Uterus (tissue), 4 donors: Measurements from ENCODE around the gene SLC22A31. TPM values are rescaled to one million over a fixed set of nuclear protein-coding genes. Genes with fewer than 3 reads are reported as not detected.

Experiments used
- DNase-seq, 2 donors: peaks; one replicate each; pipeline ENCODE4 v3.0.0-alpha.2; 2019 to 2020
- H3K27ac ChIP-seq, 2 donors: fragments of 200-600 bp; sonication (generic); 1 replicate in 1 of 2; 2 replicates in 1 of 2; pipeline ENCODE4 v1.5.1; 2016 to 2018
- H3K27me3 ChIP-seq, 2 donors: fragments of 200-600 bp; sonication (generic); one replicate each; pipeline ENCODE4 v1.5.1; 2018 to 2019; ENCODE audit warnings: control low read depth in 1 of 2
- H3K36me3 ChIP-seq, 2 donors: fragments of 200-600 bp; sonication (generic); one replicate each; pipeline ENCODE4 v1.5.1; 2019; ENCODE audit warnings: control low read depth in 1 of 2
- H3K4me1 ChIP-seq, 2 donors: fragments of 200-600 bp; sonication (generic); one replicate each; pipeline ENCODE4 v1.5.1; 2018 to 2019; ENCODE audit warnings: control low read depth in 1 of 2
- H3K4me3 ChIP-seq, 2 donors: fragments of 200-600 bp; sonication (generic); 1 replicate in 1 of 2; 2 replicates in 1 of 2; pipeline ENCODE4 v1.5.1; 2018 to 2019; ENCODE audit warnings: mild to moderate bottlenecking in 1 of 2
- H3K9me3 ChIP-seq, 2 donors: fragments of 200-600 bp; sonication (generic); one replicate each; pipeline ENCODE4 v1.5.1; 2019; ENCODE audit warnings: control low read depth in 1 of 2
- POLR2A ChIP-seq, 2 donors: fragments of 450-650 bp; IDR thresholded peaks; one replicate each; pipeline ENCODE4 v1.6.1; 2016; ENCODE audit warnings: antibody characterized with exemption in 2 of 2, mild to moderate bottlenecking in 1 of 2, moderate library complexity in 1 of 2
- intact Hi-C: fragments of 100-400 bp; cut with DNase I; formaldehyde crosslinking; loops from one replicate; pipeline ENCODE4 v1.15.1; 2023; ENCODE audit warnings: low total_unique reads
- total RNA-seq, 4 donors: library from RNA; depleted of rRNA in 3 of 4; stranded (reverse); fragments of >200 nt in 3 of 4; gene quantifications; one replicate each; pipeline versions ENCODE4 v1.1.0 to v1.2.4, GENCODE V29; 2014 to 2023
- TF ChIP-seq, protein P1 (sequence below), 4 experiments: fragments of 200-600 bp in 2 of 4; fragments of 450-650 bp in 2 of 4; sonication (generic) in 2 of 4; IDR thresholded peaks; one replicate each; pipeline ENCODE4 v1.5.1; 2016 to 2019; ENCODE audit warnings: antibody characterized with exemption in 4 of 4, mild to moderate bottlenecking in 2 of 4, moderate library complexity in 1 of 4
- donor health status: DM: yes; HTN: yes; CAD: no.

SLC22A31 gene
- total RNA-seq, 4 donors from 2014 or later = not detected

DNA sequence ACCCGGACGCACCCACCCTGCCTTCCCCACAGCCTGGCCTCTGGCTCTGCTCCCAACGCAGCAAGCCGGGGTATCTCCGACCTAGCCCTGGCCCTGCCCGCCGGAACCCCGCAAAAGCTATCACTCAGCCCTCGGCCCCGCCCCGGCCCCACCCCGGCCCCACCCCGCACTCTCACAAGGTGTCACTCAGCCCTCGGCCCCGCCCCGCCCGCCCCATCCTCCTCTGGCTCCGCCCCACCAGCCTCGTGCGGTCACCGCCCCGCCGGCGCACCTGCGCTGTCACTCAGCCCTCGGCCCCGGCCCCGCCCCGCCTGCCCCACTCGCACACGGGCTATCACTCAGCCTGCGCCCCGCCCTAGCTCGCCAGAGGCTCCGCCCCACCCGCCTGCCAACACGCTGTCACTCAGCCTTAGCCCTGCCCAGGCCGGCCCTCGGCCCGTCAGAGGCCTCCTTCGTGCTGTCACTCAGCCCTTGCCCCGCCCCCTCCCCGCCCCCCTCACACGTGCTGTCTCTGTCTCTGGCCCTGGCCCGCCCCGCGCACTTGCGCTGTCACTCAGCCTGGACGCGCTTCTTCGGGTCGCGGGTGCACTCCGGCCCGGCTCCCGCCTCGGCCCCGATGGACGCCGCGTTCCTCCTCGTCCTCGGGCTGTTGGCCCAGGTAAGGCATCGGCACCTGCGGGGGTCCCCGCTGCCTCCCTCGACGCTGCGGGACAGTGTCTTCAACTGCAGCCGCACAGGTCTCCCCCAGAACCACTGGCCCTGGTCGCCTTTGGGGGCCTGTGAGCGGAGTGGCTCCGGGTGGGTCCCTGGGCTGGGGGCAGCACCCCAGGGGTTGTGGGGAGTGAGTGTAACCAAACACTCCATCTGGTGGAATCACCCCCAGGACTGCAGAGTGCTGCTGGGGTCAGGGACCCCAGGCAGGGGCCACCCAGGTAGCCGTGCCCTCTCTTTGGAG lies 28.8 kb downstream of the SLC22A31 start, which contains the start of gene CDH15:
Gene CDH15 (plus strand): TSS at position 533 of the 955 bp plus-strand sequence. CDS start 84 bp downstream, at position 617.
- no peaks in the 10 kb centered on the region for H3K9me3 ChIP-seq
- TF ChIP-seq, protein P1, sequence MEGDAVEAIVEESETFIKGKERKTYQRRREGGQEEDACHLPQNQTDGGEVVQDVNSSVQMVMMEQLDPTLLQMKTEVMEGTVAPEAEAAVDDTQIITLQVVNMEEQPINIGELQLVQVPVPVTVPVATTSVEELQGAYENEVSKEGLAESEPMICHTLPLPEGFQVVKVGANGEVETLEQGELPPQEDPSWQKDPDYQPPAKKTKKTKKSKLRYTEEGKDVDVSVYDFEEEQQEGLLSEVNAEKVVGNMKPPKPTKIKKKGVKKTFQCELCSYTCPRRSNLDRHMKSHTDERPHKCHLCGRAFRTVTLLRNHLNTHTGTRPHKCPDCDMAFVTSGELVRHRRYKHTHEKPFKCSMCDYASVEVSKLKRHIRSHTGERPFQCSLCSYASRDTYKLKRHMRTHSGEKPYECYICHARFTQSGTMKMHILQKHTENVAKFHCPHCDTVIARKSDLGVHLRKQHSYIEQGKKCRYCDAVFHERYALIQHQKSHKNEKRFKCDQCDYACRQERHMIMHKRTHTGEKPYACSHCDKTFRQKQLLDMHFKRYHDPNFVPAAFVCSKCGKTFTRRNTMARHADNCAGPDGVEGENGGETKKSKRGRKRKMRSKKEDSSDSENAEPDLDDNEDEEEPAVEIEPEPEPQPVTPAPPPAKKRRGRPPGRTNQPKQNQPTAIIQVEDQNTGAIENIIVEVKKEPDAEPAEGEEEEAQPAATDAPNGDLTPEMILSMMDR (IDR thresholded peaks at IDR 0.05) = no peak
- TF ChIP-seq POLR2A (IDR thresholded peaks at IDR 0.05) = no peak
- H3K27me3 ChIP-seq = peaks cover 19 to 23% of the 10 kb centered on the region in 2 donors
- H3K4me1 ChIP-seq = no peaks in the 10 kb centered on the region
- intact Hi-C loops = no loop called here
- no peak within 1 kb of the TSS for H3K4me3 ChIP-seq
- no peak within 1 kb of the TSS for H3K27ac ChIP-seq
- DNase-seq = peak; percentile 50 to 61
- H3K36me3 ChIP-seq = no peaks in the 10 kb centered on the region

- no peak overlapping the region for H3K27ac ChIP-seq
- H3K4me3 ChIP-seq = no peak overlapping the region
- DNase-seq = no peak
- no peaks in the 10 kb centered on the region for H3K4me1 ChIP-seq
- H3K36me3 ChIP-seq = no peaks in the 10 kb centered on the region
- no peaks in the 10 kb centered on the region for H3K9me3 ChIP-seq
- TF ChIP-seq, protein P1 (IDR thresholded peaks at IDR 0.05) = no peak
- no peak for TF ChIP-seq POLR2A (IDR thresholded peaks at IDR 0.05)
- H3K27me3 ChIP-seq = peaks cover 19 to 23% of the 10 kb centered on the region in 2 donors
- intact Hi-C loops = no loop called here
These were observed 29.8 kb downstream of the SLC22A31 start for GRCh38 chr16:89170346-89171215.

DNA sequence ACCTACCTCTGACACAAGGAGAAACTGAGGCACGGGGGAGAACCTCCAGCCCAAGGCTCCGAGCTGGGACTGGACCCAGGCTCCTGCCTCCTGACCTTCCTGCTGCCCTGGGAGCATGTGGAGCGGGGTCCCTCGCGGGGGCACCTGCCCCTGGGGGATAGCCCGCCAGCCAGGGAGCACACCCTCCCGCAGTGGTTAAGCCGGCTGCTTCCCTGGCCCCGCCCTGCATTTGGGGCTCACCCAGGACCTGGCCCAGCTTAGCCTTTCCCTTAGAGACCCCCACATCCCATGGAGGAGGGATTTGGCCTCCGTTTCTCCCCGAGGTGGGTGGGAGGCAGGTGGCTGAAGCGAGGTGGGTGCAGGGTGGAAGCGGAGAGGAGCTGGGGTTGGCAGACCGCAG lies 30.6 kb downstream of the SLC22A31 start:
- Histone ChIP-seq H3K27ac (no peak overlapping the region), H3K9me3 (no peaks in the 10 kb centered on the region), H3K36me3 (no peaks in the 10 kb centered on the region), H3K27me3 (peaks cover 22 to 23% of the 10 kb centered on the region in 2 donors), H3K4me1 (no peaks in the 10 kb centered on the region), H3K4me3 (no peak overlapping the region)
- intact Hi-C loops = no loop called here
- TF ChIP-seq POLR2A (IDR thresholded peaks at IDR 0.05) = no peak
- TF ChIP-seq, protein P1 (IDR thresholded peaks at IDR 0.05) = no peak
- no peak for DNase-seq

GRCh38 chr16:89168381-89169189 lies 31.8 kb downstream of the SLC22A31 start:
- H3K36me3 ChIP-seq = no peaks in the 10 kb centered on the region
- intact Hi-C loops = no loop called here
- peaks cover 22 to 23% of the 10 kb centered on the region in 2 donors for H3K27me3 ChIP-seq
- no peak overlapping the region for H3K4me3 ChIP-seq
- DNase-seq = no peak
- H3K27ac ChIP-seq = no peak overlapping the region
- H3K9me3 ChIP-seq = no peaks in the 10 kb centered on the region
- H3K4me1 ChIP-seq = no peaks in the 10 kb centered on the region
- TF ChIP-seq POLR2A (IDR thresholded peaks at IDR 0.05) = no peak
- TF ChIP-seq, protein P1 (IDR thresholded peaks at IDR 0.05) = no peak
